Measurements from ENCODE around the gene HNMT. TPM values are rescaled to one million over a fixed set of nuclear protein-coding genes. Genes with fewer than 3 reads are reported as not detected.

HNMT gene
- total RNA-seq, 4 donors from 2014 or later: 14.4 to 48.8 (median 22.3) TPM

- Histone ChIP-seq H3K27me3 (no peaks in the 10 kb centered on the region), H3K9me3 (no peaks in the 10 kb centered on the region), H3K4me1 (no peaks in the 10 kb centered on the region), H3K36me3 (peaks cover 0 to 4% of the 10 kb centered on the region in 2 donors), H3K4me3 (replicated peaks in 1 of 3) (no peak overlapping the region), H3K27ac (no peak overlapping the region)
- 90 to 91% methylated on average over 1 of the region's 1 CpG for WGBS, 2 donors
- TF ChIP-seq POLR2A (IDR thresholded peaks at IDR 0.05): no peak
- TF ChIP-seq CTCF (IDR thresholded peaks at IDR 0.05): no peak
- no peak for DNase-seq
- intact Hi-C loops (cut with DNase I): no loop called here
Measured at GRCh38 chr2:137999273-137999672, 35.0 kb downstream of the HNMT start.

- intact Hi-C loops (cut with DNase I): no loop called here
- H3K9me3 ChIP-seq: no peaks in the 10 kb centered on the region
- H3K27me3 ChIP-seq: no peaks in the 10 kb centered on the region
- WGBS, 2 donors: 77 to 84% methylated on average over 1 of the region's 1 CpG
- H3K4me1 ChIP-seq: no peaks in the 10 kb centered on the region
- no peak overlapping the region for H3K27ac ChIP-seq
- peaks cover 0 to 4% of the 10 kb centered on the region in 2 donors for H3K36me3 ChIP-seq
- TF ChIP-seq CTCF (IDR thresholded peaks at IDR 0.05) (no peak), POLR2A (IDR thresholded peaks at IDR 0.05) (no peak)
- no peak for DNase-seq
- H3K4me3 ChIP-seq (replicated peaks in 1 of 3): no peak overlapping the region
Measured at GRCh38 chr2:138000009-138000408, 35.7 kb downstream of the HNMT start.

GRCh38 chr2:138000796-138001195, 36.5 kb downstream of the HNMT start:
- peaks cover 0 to 4% of the 10 kb centered on the region in 2 donors for H3K36me3 ChIP-seq
- intact Hi-C loops (cut with DNase I): no loop called here
- no peaks in the 10 kb centered on the region for H3K9me3 ChIP-seq
- TF ChIP-seq CTCF (IDR thresholded peaks at IDR 0.05) (no peak), POLR2A (IDR thresholded peaks at IDR 0.05) (no peak)
- no peaks in the 10 kb centered on the region for H3K27me3 ChIP-seq
- no peak for DNase-seq
- H3K27ac ChIP-seq: no peak overlapping the region
- H3K4me3 ChIP-seq (replicated peaks in 1 of 3): no peak overlapping the region
- H3K4me1 ChIP-seq: no peaks in the 10 kb centered on the region

GRCh38 chr2:138003411-138003810, 39.1 kb downstream of the HNMT start:
- no peaks in the 10 kb centered on the region for H3K9me3 ChIP-seq

GRCh38 chr2:138007431-138007830, 43.2 kb downstream of the HNMT start:
- Histone ChIP-seq H3K27ac (no peak overlapping the region), H3K27me3 (no peaks in the 10 kb centered on the region), H3K9me3 (no peaks in the 10 kb centered on the region), H3K36me3 (peaks cover 0 to 2% of the 10 kb centered on the region in 2 donors), H3K4me1 (no peaks in the 10 kb centered on the region), H3K4me3 (replicated peaks in 1 of 3) (no peak overlapping the region)
- DNase-seq: no peak
- intact Hi-C loops (cut with DNase I): no loop called here
- no peak for TF ChIP-seq CTCF (IDR thresholded peaks at IDR 0.05)
- no peak for TF ChIP-seq POLR2A (IDR thresholded peaks at IDR 0.05)
- 89 to 90% methylated on average over 2 of the region's 2 CpGs for WGBS, 2 donors

More at GRCh38 chr2:138003411-138003810, 39.1 kb downstream of the HNMT start:
- H3K36me3 ChIP-seq: peaks cover 0 to 4% of the 10 kb centered on the region in 2 donors
- no peaks in the 10 kb centered on the region for H3K27me3 ChIP-seq
- DNase-seq: no peak
- no peaks in the 10 kb centered on the region for H3K4me1 ChIP-seq
- H3K4me3 ChIP-seq (replicated peaks in 1 of 3): no peak overlapping the region
- intact Hi-C loops (cut with DNase I): no loop called here
- TF ChIP-seq POLR2A (IDR thresholded peaks at IDR 0.05) (no peak), CTCF (IDR thresholded peaks at IDR 0.05) (no peak)
- H3K27ac ChIP-seq: no peak overlapping the region
- WGBS, 2 donors: 68 to 71% methylated on average over 1 of the region's 1 CpG

Data from thyroid gland (tissue), 4 donors.